Measurements from ENCODE around the gene SULT4A1. TPM values are rescaled to one million over a fixed set of nuclear protein-coding genes. Genes with fewer than 3 reads are reported as not detected.

Gene SULT4A1
- total and polyA plus RNA-seq, 9 of the 15 experiments (the other 6 are each of a cell fraction or from before 2014, with no cell fraction given), result 0.03 to 0.20 (median 0.09) TPM; not detected in 3

GRCh38 chr22:43857367-43857766 is 4.9 kb downstream of the SULT4A1 start:
- Histone ChIP-seq H3K9me3 (replicated peaks; ENCODE audit: control insufficient read depth, insufficient read depth, low read depth, low read length) (no peaks in the 10 kb centered on the region), H3K4me1 (replicated peaks in 1 of 2; ENCODE audit: control insufficient read depth in 2 of 2, insufficient read depth in 2 of 2, low read length in 2 of 2) (peaks cover 0 to under 1% of the 10 kb centered on the region in 2 experiments; a peak in 1 of 5 replicates), H3K27ac (ENCODE audit: extremely low read depth, low read depth, low read length) (no peak overlapping the region), H3K27me3 (ENCODE audit: control insufficient read depth in 2 of 2, insufficient read depth in 2 of 2, low read length in 2 of 2) (peaks cover 0 to 45% of the 10 kb centered on the region in 2 experiments; a peak in 3 of 5 replicates), H4K20me1 (replicated peaks; ENCODE audit: control insufficient read depth, insufficient read depth, low read length) (no peaks in the 10 kb centered on the region; the same call in 1 of the 2 replicates), H3K9me1 (ENCODE audit: control insufficient read depth, insufficient read depth, low read length) (no peaks in the 10 kb centered on the region), H2AFZ (ENCODE audit: low read depth, low read length) (no peak overlapping the region), H3K36me3 (ENCODE audit: control insufficient read depth, insufficient read depth, low read length) (no peaks in the 10 kb centered on the region), H3K79me2 (ENCODE audit: control insufficient read depth, insufficient read depth, low read length) (no peaks in the 10 kb centered on the region), H3K4me3 (no peak overlapping the region), H3K9ac (ENCODE audit: insufficient read depth in 1 of 2, low read depth in 2 of 2, low read length in 2 of 2) (no peak overlapping the region), H3K4me2 (ENCODE audit: insufficient read depth, low read length) (no peak overlapping the region)
- in situ Hi-C loops (cut with MboI) (no loop called here), intact Hi-C loops (cut with micrococcal nuclease) (no loop called here)
- CTCF ChIA-PET (ENCODE audit: low intra/inter-chr PET ratio), result no interaction called here
- POLR2A ChIA-PET, result no interaction called here
- TF ChIP-seq BRCA1 (IDR thresholded peaks at IDR 0.05), result no peak
- no peak for TF ChIP-seq BRCA1 (CRISPR knock-in tag; IDR thresholded peaks at IDR 0.05)
- TF ChIP-seq, protein P1, sequence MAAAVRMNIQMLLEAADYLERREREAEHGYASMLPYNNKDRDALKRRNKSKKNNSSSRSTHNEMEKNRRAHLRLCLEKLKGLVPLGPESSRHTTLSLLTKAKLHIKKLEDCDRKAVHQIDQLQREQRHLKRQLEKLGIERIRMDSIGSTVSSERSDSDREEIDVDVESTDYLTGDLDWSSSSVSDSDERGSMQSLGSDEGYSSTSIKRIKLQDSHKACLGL (CRISPR knock-in tag; IDR thresholded peaks at IDR 0.05; ENCODE audit: borderline replicate concordance, poor library complexity, severe bottlenecking), result no peak
- TF ChIP-seq CBFA2T2 (conservative IDR thresholded peaks at IDR 0.05), result no peak
- TF ChIP-seq GTF2E2 (tag; IDR thresholded peaks at IDR 0.05), result no peak
- ATAC-seq (no peak), FAIRE-seq (no peak), DNase-seq (ENCODE audit: extremely low read depth in 1 of 4, low spot score in 3 of 4) (no peak)
- BruUV-seq (replicated peaks), result no TSS peak

- no peak overlapping the region for H2AFZ ChIP-seq (ENCODE audit: low read depth, low read length)
- no peaks in the 10 kb centered on the region for H3K9me3 ChIP-seq (replicated peaks; ENCODE audit: control insufficient read depth, insufficient read depth, low read depth, low read length)
- WGBS (ENCODE audit: insufficient coverage, low coverage, missing lambda C conversion rate), result 3% methylated on average over 4 of the region's 4 CpGs
- ATAC-seq, result no peak
- no peak for DNase-seq (ENCODE audit: extremely low read depth in 1 of 4, low spot score in 3 of 4)
- H3K9me1 ChIP-seq (ENCODE audit: control insufficient read depth, insufficient read depth, low read length), result no peaks in the 10 kb centered on the region
- H3K36me3 ChIP-seq (ENCODE audit: control insufficient read depth, insufficient read depth, low read length), result no peaks in the 10 kb centered on the region
- no peaks in the 10 kb centered on the region for H3K4me1 ChIP-seq (replicated peaks in 1 of 2; ENCODE audit: control insufficient read depth in 2 of 2, insufficient read depth in 2 of 2, low read length in 2 of 2)
- ChIA-PET CTCF (ENCODE audit: low intra/inter-chr PET ratio) (no interaction called here), POLR2A (no interaction called here)
- H4K20me1 ChIP-seq (replicated peaks; ENCODE audit: control insufficient read depth, insufficient read depth, low read length), result no peaks in the 10 kb centered on the region; the same call in 1 of the 2 replicates
- in situ Hi-C loops (cut with MboI) (no loop called here), intact Hi-C loops (cut with micrococcal nuclease) (no loop called here)
- no peak overlapping the region for H3K4me3 ChIP-seq
- no TSS peak for BruUV-seq (replicated peaks)
- H3K4me2 ChIP-seq (ENCODE audit: insufficient read depth, low read length), result no peak overlapping the region
- FAIRE-seq, result no peak
- H3K79me2 ChIP-seq (ENCODE audit: control insufficient read depth, insufficient read depth, low read length), result no peaks in the 10 kb centered on the region
- peaks cover under 1 to 41% of the 10 kb centered on the region in 2 experiments; a peak in 2 of 5 replicates for H3K27me3 ChIP-seq (ENCODE audit: control insufficient read depth in 2 of 2, insufficient read depth in 2 of 2, low read length in 2 of 2)
- H3K27ac ChIP-seq (ENCODE audit: extremely low read depth, low read depth, low read length), result no peak overlapping the region
- H3K9ac ChIP-seq (ENCODE audit: insufficient read depth in 1 of 2, low read depth in 2 of 2, low read length in 2 of 2), result no peak overlapping the region
- no peak for TF ChIP-seq RBM39 (optimal IDR thresholded peaks at IDR 0.05; ENCODE audit: low read depth, low read length)
- TF ChIP-seq IRF2 (CRISPR knock-in tag; IDR thresholded peaks at IDR 0.05), result no peak
- no peak for TF ChIP-seq ZNF408 (CRISPR knock-in tag; IDR thresholded peaks at IDR 0.05; ENCODE audit: low read depth)
- TF ChIP-seq RBM15 (IDR thresholded peaks at IDR 0.05; ENCODE audit: insufficient read depth, low read length), result no peak
- no peak for TF ChIP-seq XRCC3 (IDR thresholded peaks at IDR 0.05)
- TF ChIP-seq ZNF3 (CRISPR knock-in tag; IDR thresholded peaks at IDR 0.05), result no peak
- TF ChIP-seq KLF13 (tag; IDR thresholded peaks at IDR 0.05; ENCODE audit: borderline replicate concordance, low read depth), result no peak
Observed at GRCh38 chr22:43855431-43855830, 6.9 kb downstream of the SULT4A1 start.
